HG03457 (cell line): ENCODE results near the gene TBC1D22A.

Experiments
- ATAC-seq: cut with Tn5 transposase; IDR thresholded peaks from one replicate; pipeline ENCODE4 v1.9.1; 2021; ENCODE audit warnings: moderate number of reproducible peaks; ENCODE audit not compliant: unreplicated experiment

The TBC1D22A gene

DNA sequence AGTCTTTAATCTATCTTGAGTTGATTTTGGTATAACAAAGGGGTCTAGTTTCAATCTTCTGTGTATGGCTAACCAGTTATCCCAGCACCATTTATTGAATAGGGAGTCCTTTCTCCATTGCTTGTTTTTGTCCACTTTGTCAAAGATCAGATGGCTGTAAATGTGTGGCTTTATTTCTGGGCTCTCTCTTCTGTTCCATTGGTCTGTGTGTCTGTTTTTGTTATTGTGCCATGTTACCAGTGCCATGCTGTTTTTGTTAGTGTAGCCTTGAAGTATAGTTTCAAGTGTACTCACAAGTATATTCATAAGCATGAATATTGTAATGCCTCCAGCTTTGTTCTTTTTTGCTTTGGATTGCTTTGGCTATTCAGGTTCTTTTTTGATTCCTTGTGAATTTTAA lies 159.6 kb downstream of the TBC1D22A start:
- ATAC-seq: no peak

- ATAC-seq: no peak
These were observed 160.9 kb downstream of the TBC1D22A start for GRCh38 chr22:46923394-46923793.

DNA sequence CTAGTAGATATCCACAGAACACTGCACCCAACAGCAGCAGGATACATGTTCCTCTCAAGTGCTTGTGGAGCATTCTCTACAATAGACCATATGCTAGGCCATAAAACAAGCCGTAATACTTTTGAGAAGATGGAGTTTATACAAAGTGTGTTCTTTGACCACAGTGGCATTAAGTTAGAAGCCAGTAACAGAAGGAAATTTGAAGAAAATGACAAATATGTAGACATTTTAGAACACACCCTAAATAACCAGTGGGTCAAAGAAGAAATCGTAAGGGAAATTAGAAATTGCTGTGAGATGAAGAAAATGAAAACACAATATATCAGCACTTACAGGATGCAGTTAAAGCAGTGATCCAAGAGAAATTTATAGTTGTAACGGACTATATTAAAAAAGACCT lies 163.4 kb downstream of the TBC1D22A start:
- no peak for ATAC-seq

GRCh38 chr22:46929046-46929709 lies 166.7 kb downstream of the TBC1D22A start:
- no peak for ATAC-seq

- ATAC-seq: no peak
These were observed 167.3 kb downstream of the TBC1D22A start for GRCh38 chr22:46929710-46930204.

GRCh38 chr22:46931414-46931813 lies 169.0 kb downstream of the TBC1D22A start:
- ATAC-seq: no peak

DNA sequence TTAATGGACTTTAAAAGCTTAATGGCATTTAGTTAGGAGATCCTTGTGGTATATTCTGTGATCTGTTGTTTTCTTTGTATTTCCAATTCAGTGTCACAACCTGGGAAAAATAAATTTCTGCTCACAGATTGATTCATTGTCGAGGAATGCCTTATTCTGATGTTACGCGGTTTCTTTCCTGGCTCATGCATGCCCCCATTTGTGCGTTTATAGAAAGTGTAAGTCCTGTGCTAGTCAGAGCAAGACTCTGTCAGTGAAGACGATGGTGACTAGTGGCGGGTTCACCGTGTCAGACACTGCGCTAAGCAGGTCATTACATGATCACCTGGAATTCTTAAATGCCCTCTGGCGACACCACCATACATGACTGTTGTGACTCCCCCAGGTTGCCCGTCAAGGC lies 169.4 kb downstream of the TBC1D22A start:
- ATAC-seq: no peak

GRCh38 chr22:46933040-46933930 lies 170.8 kb downstream of the TBC1D22A start:
- ATAC-seq: no peak

- no peak for ATAC-seq
These were observed 171.8 kb downstream of the TBC1D22A start for GRCh38 chr22:46934172-46934745.

DNA sequence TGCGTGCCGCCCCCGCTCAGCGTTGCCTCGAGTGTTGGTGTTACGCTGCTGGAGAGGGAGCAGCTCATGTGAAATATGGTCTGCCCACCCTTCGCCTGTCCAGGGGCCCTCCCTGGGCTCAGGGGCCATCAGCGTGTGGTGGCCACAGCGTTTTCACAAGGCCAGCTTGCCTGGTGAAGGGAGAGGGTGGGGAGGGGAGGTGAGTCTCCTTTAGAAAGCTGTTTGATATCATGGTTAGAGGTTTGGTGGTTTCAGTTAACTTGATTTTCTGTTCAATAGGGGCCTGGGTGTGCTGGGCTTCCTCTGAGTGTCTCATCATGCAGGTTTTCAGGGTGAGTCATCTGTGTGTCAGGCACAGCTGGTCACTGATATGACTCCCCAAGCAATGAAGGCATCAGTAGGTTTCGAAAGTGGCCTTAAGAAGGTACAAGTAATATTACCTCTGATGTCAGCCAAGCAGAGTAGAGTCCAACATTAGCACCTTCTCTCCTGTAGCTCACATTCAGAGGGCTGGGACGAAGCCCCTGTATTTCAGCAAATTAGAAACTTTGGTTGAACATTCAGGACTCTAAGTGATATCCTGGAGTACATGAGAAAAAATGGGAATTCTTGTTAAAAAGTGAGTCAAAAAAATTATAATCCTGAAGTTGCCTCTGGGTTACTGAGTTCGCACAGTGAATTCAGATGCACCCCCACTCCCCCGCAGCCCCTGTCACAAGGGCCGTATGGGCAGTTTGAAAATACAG lies 172.5 kb downstream of the TBC1D22A start:
- ATAC-seq: no peak

DNA sequence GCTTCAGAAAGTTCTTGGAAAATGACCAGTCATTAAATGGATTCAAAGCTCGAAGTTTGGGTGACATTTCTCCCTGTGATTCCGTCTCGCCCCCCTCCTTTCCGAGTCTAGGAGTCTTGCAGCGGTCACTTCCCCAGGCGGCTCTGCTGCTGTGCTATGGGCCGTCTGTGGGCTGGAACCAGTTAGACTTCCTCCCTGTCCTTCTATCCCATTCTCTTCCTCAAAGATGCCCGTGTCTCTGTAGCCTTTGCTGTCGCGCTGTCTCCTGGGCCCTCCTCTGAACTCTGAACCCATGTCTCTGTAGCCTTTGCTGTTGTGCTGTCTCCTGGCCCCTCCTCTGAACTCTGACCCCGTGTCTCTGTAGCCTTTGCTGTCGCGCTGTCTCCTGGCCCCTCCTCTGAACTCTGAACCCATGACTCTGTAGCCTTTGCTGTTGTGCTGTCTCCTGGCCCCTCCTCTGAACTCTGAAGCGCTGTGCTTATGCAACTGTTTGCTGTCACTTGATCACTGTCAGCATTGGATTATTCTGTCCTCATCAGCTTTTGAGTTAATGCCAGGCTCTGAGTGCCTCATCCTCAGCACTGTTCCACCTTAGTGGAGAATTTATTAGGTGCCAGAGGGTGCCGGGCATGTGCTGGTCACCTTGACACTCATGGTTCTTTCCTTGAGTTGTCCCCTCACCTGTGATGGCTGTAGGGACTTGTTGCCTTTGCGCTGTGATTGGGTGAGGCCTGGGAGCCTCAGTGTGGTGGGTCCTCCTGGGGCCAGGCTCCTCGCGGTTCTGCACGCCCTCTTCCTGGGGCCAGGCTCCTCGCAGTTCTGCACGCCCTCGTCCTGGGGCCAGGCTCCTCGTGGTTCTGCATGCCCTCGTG lies 173.3 kb downstream of the TBC1D22A start:
- no peak for ATAC-seq

- no peak for ATAC-seq
These were observed 174.0 kb downstream of the TBC1D22A start for GRCh38 chr22:46936378-46936903.

- no peak for ATAC-seq
These were observed 174.7 kb downstream of the TBC1D22A start for GRCh38 chr22:46937185-46937584.

- ATAC-seq: no peak
These were observed 175.5 kb downstream of the TBC1D22A start for GRCh38 chr22:46937939-46938338.

DNA sequence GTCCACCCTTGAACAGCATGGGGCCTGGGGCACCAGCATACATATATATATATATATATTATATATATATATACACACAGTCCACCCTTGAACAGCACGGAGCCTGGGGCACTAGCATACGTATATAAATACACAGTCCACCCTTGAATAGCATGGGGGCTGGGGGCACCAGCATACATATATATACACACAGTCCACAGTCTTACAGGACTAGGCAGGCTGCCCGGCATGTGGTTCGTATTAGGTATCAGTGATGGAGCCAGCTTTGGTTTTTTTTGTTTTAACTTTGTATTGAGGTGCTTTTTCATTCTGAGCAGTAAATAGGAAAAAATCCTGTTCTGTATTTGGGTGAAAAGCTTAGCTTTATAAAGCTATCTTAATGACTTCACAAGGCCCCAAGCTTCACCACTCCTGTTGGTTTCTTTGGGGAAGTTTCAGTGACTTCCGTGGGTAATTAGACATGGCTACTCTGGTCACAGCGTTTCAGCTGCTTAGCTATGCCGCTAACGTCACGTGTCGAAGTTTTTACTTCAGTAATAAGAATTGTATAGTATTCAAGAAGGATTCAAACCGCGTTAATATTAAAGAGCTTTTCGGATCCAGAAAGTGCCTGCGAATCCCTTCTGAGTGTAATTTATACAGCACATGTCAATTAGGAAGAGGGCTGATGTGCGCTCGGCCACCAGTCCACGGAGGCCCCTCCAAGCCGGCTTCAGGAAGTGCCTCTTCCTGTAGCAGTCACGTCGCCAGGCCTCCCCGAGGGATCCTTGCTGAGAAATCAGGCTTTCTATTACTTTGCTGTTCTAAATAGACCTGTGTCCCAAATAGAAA lies 179.7 kb downstream of the TBC1D22A start:
- ATAC-seq: no peak

- no peak for ATAC-seq
These were observed 180.6 kb downstream of the TBC1D22A start for GRCh38 chr22:46942799-46943785.

DNA sequence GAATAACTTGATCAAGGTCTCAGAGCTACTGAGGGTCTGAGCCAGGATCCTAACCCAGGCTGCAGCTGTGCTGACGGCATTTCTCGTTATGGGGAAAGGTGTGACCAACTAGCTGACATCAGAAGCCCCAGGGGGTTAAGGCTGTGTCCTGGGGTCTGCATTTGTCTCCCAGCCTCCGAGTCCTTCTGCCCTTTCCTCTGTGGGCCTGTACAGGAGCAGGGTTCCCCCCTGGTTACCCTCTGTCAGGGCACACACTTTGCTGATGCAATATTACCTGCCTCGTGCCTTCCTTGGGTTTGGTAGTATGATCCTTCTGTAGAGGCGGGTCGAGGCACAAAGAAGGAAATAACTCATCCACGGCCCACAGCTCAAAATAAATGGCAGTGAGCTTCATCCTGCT lies 183.0 kb downstream of the TBC1D22A start:
- no peak for ATAC-seq
